NCI-H526 treated with DMSO at 0.1 percent for 48 hours (cell line): ENCODE measurements around the gene FAM120B.

Experiments used
- DNase-seq: peaks from one replicate; lab custom pipeline; 2025; lab: John Stamatoyannopoulos, UW

FAM120B gene

GRCh38 chr6:170286934-170287265 lies 19.7 kb upstream of the FAM120B start:
- no peak for DNase-seq

DNA sequence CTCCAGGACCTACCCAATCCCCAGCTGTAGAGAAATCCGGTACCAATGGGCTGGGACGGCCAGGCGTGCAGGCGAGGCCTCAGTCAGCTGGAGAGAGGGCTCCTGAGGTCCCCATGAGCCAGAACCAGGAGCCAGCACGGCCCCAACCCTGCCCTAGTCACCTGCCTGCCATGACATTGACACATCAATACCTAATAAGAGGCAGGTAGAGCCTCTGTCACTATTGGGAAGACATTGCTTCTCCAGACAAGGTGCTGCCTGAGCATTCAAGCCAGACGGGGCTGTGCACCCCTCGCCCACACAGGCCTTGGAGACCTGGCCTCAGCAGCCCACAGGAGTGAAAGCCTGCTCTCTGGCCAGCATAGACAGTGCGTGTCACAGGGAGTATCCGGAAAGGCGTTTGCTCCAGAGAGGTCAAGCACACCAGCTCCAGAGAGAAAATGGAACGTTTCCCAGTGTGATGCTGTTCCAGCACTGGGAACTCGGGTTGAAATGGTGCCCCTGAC lies 19.1 kb upstream of the FAM120B start:
- DNase-seq, result no peak

DNA sequence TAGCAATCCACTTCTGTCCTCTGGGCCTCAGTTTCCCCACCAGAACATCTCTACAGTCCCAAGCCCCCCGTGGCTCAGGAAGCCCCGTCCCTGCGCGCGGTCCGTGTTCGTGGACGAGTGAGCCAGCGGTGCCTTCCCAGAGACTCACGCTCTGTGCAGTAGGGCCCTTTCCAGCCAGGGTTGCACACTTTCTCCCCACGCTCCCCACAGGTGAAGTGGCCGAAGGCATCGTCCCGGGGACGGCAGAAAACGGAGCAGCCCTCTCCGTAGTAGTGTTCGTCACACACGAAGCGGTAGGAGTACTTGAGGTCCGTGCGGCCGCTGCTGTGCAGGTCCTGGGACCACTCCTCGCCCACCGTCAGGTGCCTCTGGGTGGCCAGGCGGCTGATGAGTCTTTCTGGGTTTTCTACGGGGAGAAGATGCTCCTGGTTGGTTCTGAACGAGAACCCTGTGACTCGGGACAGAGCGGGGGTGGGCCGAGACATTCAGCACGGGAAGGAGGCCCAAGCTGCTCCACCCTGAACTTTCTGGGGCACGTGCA lies 18.4 kb upstream of the FAM120B start:
- DNase-seq, result no peak

GRCh38 chr6:170288852-170289179 lies 17.7 kb upstream of the FAM120B start:
- DNase-seq, result no peak

DNA sequence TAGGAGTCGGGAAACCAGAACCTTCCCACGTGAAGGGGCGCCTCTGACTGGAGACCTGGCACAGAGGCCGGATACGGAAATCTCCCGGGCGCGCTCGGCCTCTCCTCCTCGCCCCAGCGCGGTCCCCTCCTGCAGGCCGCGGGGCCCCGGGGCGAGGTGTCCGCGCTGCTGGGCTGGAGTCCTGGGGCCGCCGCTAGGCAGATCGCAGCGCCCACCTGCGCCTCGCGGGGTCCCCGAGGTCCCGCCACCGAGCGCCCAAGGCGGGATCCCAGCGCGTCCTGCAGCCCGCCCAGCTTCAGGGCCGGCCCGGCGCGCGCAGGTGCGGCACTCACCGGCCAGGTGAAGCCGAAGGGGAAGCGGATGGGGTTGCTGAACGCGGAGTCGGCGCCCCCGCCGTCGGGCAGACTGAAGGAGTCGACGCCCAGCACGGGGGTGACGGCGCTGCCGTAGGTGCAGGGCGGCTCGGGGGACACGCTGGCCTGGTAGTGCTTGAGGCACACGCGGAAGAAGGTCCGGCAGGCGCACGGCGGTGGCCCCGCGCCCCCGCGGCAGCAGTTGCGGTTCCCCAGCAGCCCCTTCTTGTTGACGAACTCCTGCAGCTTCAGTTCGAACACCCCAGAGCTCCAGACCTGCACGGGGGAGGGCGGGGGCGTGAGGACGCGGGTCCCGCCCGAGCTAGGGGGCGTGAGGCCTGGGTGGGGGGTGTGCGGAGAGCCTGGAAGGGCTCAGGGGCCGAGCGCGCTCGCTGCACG lies 17.2 kb upstream of the FAM120B start:
- DNase-seq, result peak; percentile 26

- DNase-seq, result no peak
Measured at GRCh38 chr6:170289951-170290295, 16.6 kb upstream of the FAM120B start.

GRCh38 chr6:170290296-170291128 lies 16.0 kb upstream of the FAM120B start, which contains the start of gene DLL1:
Gene DLL1 (minus strand): TSS chr6:170291078. CDS start chr6:170290139, 939 bp downstream.
- peak; percentile 69 for DNase-seq

DNA sequence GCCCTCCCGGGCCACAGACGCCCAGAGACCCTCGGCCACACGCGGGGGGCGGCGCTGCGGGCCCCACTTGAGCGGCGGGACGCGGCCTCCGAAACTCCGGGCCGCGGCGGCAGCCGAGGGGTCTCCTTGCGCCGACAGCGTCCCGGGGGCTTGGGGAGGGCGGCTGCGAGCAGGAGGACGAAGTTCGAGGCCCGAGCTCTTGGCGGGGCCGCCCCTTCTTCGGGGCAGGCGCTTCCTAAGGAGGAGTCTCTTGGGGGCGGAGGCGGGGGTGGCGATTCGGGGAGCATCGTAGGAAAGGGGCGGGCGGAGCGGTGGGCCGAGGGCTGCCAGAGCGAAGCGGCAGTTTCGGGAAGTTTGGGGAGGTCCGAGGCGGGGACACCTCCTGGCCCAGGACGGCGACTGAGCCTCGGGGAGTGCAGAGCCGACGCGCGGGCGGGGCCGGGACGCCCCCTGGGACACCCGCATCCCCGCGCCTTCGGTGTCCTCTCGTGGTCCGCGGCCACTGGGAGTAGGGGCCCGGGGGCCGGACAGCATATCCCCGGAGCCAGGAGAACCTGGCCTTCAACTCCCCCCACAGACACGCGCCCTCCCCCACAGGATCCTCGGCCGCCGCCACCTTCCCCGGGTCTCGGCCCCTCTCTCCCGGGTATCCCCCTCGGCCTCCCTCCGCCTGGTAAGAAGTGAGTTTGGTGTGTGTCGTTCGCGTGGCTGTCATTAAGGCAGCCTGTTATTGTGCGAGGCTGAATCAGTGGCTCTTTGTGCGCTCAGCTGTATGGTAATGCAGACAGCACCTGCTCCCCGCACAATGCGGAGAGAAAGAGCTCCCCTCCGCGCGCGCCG lies 15.1 kb upstream of the FAM120B start:
- peak; percentile 87 for DNase-seq

DNA sequence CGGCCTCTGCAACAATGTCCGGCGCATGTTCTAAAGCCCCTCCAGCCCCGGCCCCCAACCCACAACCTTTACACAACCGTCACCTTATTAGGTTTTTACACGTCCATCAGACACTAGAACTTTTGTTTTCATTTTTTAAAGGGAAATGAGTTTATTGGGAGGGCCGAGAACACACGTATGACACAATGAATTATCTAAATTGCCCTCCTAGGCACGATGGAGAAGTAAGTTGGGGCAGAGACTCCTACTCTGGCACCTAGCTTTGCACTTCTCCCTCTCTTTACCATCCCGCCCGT lies 14.5 kb upstream of the FAM120B start:
- DNase-seq, result peak; percentile 75

GRCh38 chr6:170292407-170293158 lies 14.0 kb upstream of the FAM120B start:
- peak; percentile 25 for DNase-seq

GRCh38 chr6:170293341-170294231 lies 13.0 kb upstream of the FAM120B start:
- no peak for DNase-seq

DNA sequence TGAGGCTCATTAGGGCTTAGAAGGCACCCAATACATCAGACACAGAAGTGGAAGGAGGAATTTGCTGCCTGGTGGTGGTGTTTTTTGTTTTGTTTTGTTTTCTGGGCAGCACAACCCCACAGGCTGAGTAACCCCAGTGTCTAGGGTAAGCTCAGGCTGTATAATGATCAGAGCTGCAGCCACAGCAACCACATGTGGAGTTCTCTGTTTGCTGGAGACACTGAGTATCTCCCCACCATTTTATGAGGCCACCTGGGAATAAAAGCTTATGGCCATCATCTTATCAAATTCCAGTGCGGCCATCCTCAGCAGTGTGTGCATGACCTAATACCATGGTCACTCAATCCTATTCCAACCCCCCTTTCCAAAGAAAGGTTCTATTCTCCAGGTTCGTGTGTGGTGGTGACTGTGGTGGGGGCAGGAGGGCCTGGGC lies 12.2 kb upstream of the FAM120B start:
- no peak for DNase-seq

GRCh38 chr6:170294813-170295509 lies 11.6 kb upstream of the FAM120B start:
- DNase-seq, result no peak

DNA sequence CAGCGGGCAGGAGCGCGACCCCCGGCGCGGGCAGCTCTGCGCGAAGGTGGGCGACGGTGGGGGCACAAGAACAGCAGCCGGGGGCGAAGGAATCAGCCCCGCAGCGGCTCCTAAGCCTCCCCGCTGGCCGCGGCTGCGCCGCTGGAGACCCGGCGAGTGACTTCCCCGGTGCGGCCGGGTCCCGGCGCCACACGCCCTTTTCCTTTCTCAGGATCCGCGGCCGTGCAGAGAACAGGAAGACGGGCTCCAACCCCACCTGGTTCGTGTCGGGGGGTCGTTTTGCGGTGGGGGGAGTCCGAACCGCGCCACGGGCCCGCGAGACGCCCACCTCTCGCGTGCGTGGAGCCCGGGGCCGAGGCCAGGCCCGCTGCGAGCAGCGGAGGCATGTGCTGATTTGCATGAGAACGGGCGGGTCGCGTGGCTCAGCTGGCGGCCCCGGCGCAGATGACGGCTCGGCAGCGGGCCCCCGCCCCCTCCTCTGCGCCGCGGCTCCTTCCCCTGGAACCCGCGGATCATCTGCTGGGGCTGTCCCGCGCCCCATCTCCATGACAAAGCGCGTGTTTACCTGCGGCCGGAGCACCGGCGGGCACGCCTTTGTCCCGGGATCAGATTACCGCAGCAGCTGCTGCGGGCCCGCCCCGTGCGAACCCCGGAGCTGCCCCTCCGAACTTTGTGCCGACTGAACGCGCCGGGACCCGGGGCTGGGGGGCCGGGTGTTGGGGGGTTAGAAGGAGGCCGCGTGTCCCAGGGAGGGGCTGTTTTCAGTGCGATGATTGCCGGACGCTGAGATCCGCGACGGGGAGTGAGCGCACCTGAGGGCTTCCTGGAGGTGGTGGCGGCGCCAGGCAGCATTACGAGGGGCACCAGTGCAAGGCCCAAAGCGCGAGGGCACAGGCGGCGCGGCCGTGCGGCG lies 10.8 kb upstream of the FAM120B start:
- DNase-seq, result peak; percentile 70

- no peak for DNase-seq
Measured at GRCh38 chr6:170296423-170296745, 10.2 kb upstream of the FAM120B start.

DNA sequence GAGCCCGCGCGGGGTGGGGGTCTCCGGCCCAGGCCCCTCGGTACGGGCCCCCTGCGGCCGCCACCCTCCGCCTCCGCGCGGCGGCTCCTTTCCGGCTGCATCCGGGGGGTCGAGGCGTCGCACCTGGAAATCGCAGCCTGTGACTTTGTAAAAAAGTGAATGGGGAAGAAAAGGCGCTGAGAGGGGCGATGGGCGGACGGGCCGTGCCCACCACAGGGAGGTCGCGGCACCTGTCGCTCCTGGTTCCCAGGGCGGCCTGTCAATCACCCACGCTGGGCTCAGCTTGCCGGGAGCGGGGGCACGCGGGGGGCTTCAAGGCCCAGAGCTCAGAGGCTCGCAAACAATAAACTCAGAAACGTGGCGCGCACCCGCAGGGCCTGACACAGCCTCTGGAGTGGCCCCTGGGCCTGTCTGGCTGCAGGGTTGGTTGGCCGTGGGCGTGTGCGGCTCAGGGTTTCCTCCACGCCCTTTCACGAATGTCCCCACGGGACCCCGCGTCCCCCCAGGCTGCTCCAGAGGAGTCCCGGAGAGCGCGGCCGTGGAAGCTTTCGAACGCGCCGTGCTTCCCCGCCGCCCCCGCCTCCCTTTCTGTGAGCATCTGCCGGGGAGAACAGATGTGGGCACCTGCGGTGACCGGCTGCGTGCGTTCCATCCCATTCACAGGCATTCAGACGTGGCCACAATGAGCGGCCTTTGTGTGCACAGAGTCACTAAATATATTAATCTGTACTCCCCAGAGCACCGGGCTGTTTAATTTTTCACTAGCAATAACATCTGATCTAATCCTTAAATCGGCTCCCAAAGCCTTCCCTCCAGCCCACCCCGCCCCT lies 9.6 kb upstream of the FAM120B start:
- no peak for DNase-seq

- DNase-seq, result no peak
Measured at GRCh38 chr6:170297576-170298330, 8.8 kb upstream of the FAM120B start.
